ENCODE data around the gene KCNK7. TPM values are rescaled to one million over a fixed set of nuclear protein-coding genes. Genes with fewer than 3 reads are reported as not detected.

KCNK7 gene
- polyA plus RNA-seq, 1 of the 3 experiments (the other 2 are of a cell fraction) = 0.58 TPM

DNA sequence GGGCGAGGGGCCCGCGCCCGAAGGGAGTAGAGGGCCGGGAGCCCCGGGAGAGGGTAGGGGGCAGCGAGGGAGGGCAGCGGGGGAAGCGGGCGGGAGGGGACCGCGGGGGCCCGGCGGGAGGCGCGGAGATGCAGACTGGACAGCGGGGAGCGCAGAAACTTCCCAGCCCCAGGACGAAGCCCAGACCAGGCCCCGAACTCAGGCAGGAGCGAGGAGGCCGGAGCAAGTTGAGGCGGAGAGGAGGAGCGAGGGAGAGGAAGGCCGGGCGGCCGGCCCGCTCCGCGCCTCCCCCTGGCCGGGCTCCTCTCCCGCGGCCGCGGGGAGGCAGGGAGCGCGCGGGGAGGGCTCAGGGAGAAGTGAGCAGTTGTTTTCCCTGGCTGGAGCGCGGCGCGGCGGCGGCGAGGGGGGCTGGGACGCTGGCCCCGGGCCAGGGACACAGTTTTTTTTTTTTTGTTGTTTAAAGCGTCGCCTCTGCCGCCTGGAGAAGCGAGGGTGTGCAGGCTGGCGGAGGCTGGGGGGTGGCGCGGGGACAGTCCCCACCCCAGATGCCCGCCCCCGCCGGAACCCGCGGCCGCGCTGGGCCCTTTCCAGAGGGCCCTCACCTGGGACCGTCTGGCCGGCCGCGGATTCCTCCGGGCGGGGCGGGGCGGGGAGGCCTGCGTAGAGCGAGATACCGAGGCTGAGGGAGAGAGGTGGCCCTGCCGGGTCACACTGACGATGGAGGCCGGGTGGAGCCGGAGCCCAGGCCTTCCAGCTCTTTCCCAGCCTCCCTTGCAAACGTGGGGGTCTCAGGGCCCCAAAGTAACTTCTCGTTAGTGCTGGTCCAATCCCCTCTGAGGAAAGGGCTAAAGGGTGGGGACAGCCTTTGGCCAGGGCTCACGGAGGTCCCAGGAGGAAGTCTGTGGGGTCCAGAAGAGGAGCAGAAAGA is 37.3 kb downstream of the KCNK7 start, which contains the start of gene LTBP3:
Gene LTBP3, minus strand, starts transcription at position 358 of the 928 bp plus-strand sequence. CDS start 400 bp downstream, outside the sequence.
- WGBS (ENCODE audit: low lambda C conversion rate) = under 1% methylated on average over 47 of the region's 79 CpGs
- H3F3A ChIP-seq (replicated peaks; ENCODE audit: insufficient read depth) = peaks cover 51% of the 10 kb centered on the region
- ChIA-PET CTCF (interaction anchor here (1.1 to 6.4 kb wide), 5 partner anchors 11 to 35 kb away, joined by 3 to 69 read pairs (median 53); partner anchors contain the start of genes FAM89B and ZNRD2), POLR2A (interaction anchor here (1.0 to 3.3 kb wide), 5 partner anchors 12 to 59 kb away, joined by 3 to 12 read pairs (median 3); partner anchors contain the start of genes FAM89B, MALAT1 and ZNRD2)
- peak within 1 kb of the TSS; percentile 87 for H3K9ac ChIP-seq
- peaks cover 53 to 67% of the 10 kb centered on the region in 2 experiments for H3K4me1 ChIP-seq (ENCODE audit: control insufficient read depth in 1 of 2, insufficient read depth in 2 of 2, low read depth in 1 of 2, low read length in 1 of 2)
- no peaks in the 10 kb centered on the region for H3K27me3 ChIP-seq (ENCODE audit: insufficient read depth)
- H3K9me3 ChIP-seq = no peaks in the 10 kb centered on the region
- H4K20me1 ChIP-seq (ENCODE audit: insufficient read depth) = peaks cover 14% of the 10 kb centered on the region
- peak; percentile 90 for DNase-seq
- H3K9me2 ChIP-seq = no peaks in the 10 kb centered on the region
- TF ChIP-seq YY1 (IDR thresholded peaks at IDR 0.05; ENCODE audit: low read depth) (no peak), TCF12 (IDR thresholded peaks at IDR 0.05) (no peak), ZBTB33 (IDR thresholded peaks at IDR 0.05; ENCODE audit: borderline replicate concordance, low read depth) (no peak), SIN3A (IDR thresholded peaks at IDR 0.05; ENCODE audit: borderline replicate concordance, low read depth, low read length) (no peak; the same call in 1 of the 2 replicates), MXI1 (IDR thresholded peaks at IDR 0.05; ENCODE audit: low read depth, low read length) (no peak), NFIC (IDR thresholded peaks at IDR 0.05; ENCODE audit: borderline replicate concordance) (peak; percentile 95), CHD2 (IDR thresholded peaks at IDR 0.05; ENCODE audit: low read length, partially characterized antibody) (no peak), TAF1 (IDR thresholded peaks at IDR 0.05; ENCODE audit: borderline replicate concordance, low read depth, low read length) (peak; percentile 21; the same call in 1 of the 2 replicates), NRF1 (IDR thresholded peaks at IDR 0.05; ENCODE audit: low read depth, low read length) (no peak), RCOR1 (IDR thresholded peaks at IDR 0.05; ENCODE audit: low read length) (no peak), GATA2 (CRISPR knock-in tag; IDR thresholded peaks at IDR 0.05) (no peak), FOXM1 (IDR thresholded peaks at IDR 0.05; ENCODE audit: low read depth) (no peak), JUND (IDR thresholded peaks at IDR 0.05) (no peak), MEF2A (IDR thresholded peaks at IDR 0.05; ENCODE audit: borderline replicate concordance, low read depth) (no peak), EP300 (IDR thresholded peaks at IDR 0.05; ENCODE audit: borderline replicate concordance in 1 of 2, low read depth in 1 of 2, low read length in 1 of 2) (peak in 1 of 2 experiments; percentile 50; a peak in 1 of 4 replicates), TEAD4 (IDR thresholded peaks at IDR 0.05; ENCODE audit: borderline replicate concordance, insufficient read depth) (0 out of 2 replicates have a peak, but pooled peaks have one; percentile 37), IRF3 (IDR thresholded peaks at IDR 0.05; ENCODE audit: low read depth, low read length) (no peak), RXRA (IDR thresholded peaks at IDR 0.05; ENCODE audit: borderline replicate concordance, low read depth) (peak; percentile 44; the same call in 1 of the 2 replicates), RFX5 (IDR thresholded peaks at IDR 0.05; ENCODE audit: low read length) (no peak), FOXJ3 (CRISPR knock-in tag; IDR thresholded peaks at IDR 0.05) (no peak)
- TF ChIP-seq, protein P1, sequence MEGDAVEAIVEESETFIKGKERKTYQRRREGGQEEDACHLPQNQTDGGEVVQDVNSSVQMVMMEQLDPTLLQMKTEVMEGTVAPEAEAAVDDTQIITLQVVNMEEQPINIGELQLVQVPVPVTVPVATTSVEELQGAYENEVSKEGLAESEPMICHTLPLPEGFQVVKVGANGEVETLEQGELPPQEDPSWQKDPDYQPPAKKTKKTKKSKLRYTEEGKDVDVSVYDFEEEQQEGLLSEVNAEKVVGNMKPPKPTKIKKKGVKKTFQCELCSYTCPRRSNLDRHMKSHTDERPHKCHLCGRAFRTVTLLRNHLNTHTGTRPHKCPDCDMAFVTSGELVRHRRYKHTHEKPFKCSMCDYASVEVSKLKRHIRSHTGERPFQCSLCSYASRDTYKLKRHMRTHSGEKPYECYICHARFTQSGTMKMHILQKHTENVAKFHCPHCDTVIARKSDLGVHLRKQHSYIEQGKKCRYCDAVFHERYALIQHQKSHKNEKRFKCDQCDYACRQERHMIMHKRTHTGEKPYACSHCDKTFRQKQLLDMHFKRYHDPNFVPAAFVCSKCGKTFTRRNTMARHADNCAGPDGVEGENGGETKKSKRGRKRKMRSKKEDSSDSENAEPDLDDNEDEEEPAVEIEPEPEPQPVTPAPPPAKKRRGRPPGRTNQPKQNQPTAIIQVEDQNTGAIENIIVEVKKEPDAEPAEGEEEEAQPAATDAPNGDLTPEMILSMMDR (IDR thresholded peaks at IDR 0.05) = no peak
- TF ChIP-seq, protein P2, sequence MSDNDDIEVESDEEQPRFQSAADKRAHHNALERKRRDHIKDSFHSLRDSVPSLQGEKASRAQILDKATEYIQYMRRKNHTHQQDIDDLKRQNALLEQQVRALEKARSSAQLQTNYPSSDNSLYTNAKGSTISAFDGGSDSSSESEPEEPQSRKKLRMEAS (IDR thresholded peaks at IDR 0.05; ENCODE audit: low read depth) = peak; percentile 47
- peak within 1 kb of the TSS; percentile 65 to 85 for H3K4me3 ChIP-seq (ENCODE audit: low read depth in 2 of 2, low read length in 1 of 2)
- peaks cover 46% of the 10 kb centered on the region for H3K79me2 ChIP-seq (ENCODE audit: insufficient read depth)
- H3K36me3 ChIP-seq (replicated peaks in 1 of 2; ENCODE audit: control insufficient read depth in 1 of 2, insufficient read depth in 2 of 2, low read length in 1 of 2) = peaks cover 0 to 4% of the 10 kb centered on the region in 2 experiments
- peak within 1 kb of the TSS; percentile 93 for H3K4me2 ChIP-seq
- H3K27ac ChIP-seq (ENCODE audit: low read depth in 2 of 2, low read length in 1 of 2) = peak within 1 kb of the TSS; percentile 97
- H2AFZ ChIP-seq (ENCODE audit: low read depth) = 0 out of 2 replicates have a peak within 1 kb of the TSS, but pooled peaks have one; percentile 37

All from SK-N-SH (cell line).